Activated naive CD4-positive, alpha-beta T cell treated with anti-CD3 and anti-CD28 coated beads, Interleukin-2, amount 50 U/mL, for 24 hours (primary cell): Measurements from ENCODE around the gene SMIM1.

Source experiments
- H3K27ac Mint-ChIP-seq: one replicate; pipeline ENCODE4 v1.8.0; 2021; ENCODE audit warnings: mild to moderate bottlenecking, mixed read lengths
- H3K27me3 Mint-ChIP-seq: one replicate; pipeline ENCODE4 v1.8.0; 2021; ENCODE audit warnings: mixed read lengths
- H3K36me3 Mint-ChIP-seq: one replicate; pipeline ENCODE4 v1.8.0; 2021; ENCODE audit warnings: mixed read lengths
- H3K4me1 Mint-ChIP-seq: one replicate; pipeline ENCODE4 v1.8.0; 2021; ENCODE audit warnings: mixed read lengths
- H3K4me3 Mint-ChIP-seq: one replicate; pipeline ENCODE4 v1.8.0; 2021; ENCODE audit warnings: mild to moderate bottlenecking, mixed read lengths
- H3K9me3 Mint-ChIP-seq: one replicate; pipeline ENCODE4 v1.8.0; 2021; ENCODE audit warnings: mixed read lengths

SMIM1 gene

GRCh38 chr1:3762151-3762872, 10.2 kb upstream of the SMIM1 start:
- no peaks in the 10 kb centered on the region for H3K4me1 Mint-ChIP-seq
- H3K4me3 Mint-ChIP-seq: no peak overlapping the region
- no peaks in the 10 kb centered on the region for H3K36me3 Mint-ChIP-seq
- peaks cover 14% of the 10 kb centered on the region for H3K27me3 Mint-ChIP-seq
- no peaks in the 10 kb centered on the region for H3K9me3 Mint-ChIP-seq
- H3K27ac Mint-ChIP-seq: no peak overlapping the region

- H3K9me3 Mint-ChIP-seq: no peaks in the 10 kb centered on the region
- H3K4me3 Mint-ChIP-seq: no peak overlapping the region
- H3K27ac Mint-ChIP-seq: no peak overlapping the region
- H3K27me3 Mint-ChIP-seq: peaks cover 14% of the 10 kb centered on the region
- H3K4me1 Mint-ChIP-seq: no peaks in the 10 kb centered on the region
- no peaks in the 10 kb centered on the region for H3K36me3 Mint-ChIP-seq
Measured at GRCh38 chr1:3762873-3763228, 9.7 kb upstream of the SMIM1 start.

GRCh38 chr1:3763351-3764125, 9.0 kb upstream of the SMIM1 start:
- H3K27me3 Mint-ChIP-seq: peaks cover 14% of the 10 kb centered on the region

GRCh38 chr1:3767328-3767925, 5.1 kb upstream of the SMIM1 start:
- Mint-ChIP-seq H3K4me3 (no peak overlapping the region), H3K27ac (no peak overlapping the region)

More at GRCh38 chr1:3763351-3764125, 9.0 kb upstream of the SMIM1 start:
- Mint-ChIP-seq H3K4me3 (no peak overlapping the region), H3K36me3 (no peaks in the 10 kb centered on the region), H3K4me1 (no peaks in the 10 kb centered on the region), H3K9me3 (no peaks in the 10 kb centered on the region), H3K27ac (no peak overlapping the region)

GRCh38 chr1:3768811-3769390, 3.6 kb upstream of the SMIM1 start:
- H3K4me1 Mint-ChIP-seq: peaks cover 10% of the 10 kb centered on the region
- no peaks in the 10 kb centered on the region for H3K9me3 Mint-ChIP-seq
- peaks cover 2% of the 10 kb centered on the region for H3K27me3 Mint-ChIP-seq
- H3K4me3 Mint-ChIP-seq: no peak overlapping the region
- peak overlapping the region; percentile 12 for H3K27ac Mint-ChIP-seq
- no peaks in the 10 kb centered on the region for H3K36me3 Mint-ChIP-seq

More at GRCh38 chr1:3767328-3767925, 5.1 kb upstream of the SMIM1 start:
- Mint-ChIP-seq H3K27me3 (peaks cover 3% of the 10 kb centered on the region), H3K36me3 (no peaks in the 10 kb centered on the region), H3K9me3 (no peaks in the 10 kb centered on the region), H3K4me1 (peaks cover 10% of the 10 kb centered on the region)

- Mint-ChIP-seq H3K9me3 (no peaks in the 10 kb centered on the region), H3K36me3 (no peaks in the 10 kb centered on the region), H3K4me3 (no peak overlapping the region), H3K4me1 (peaks cover 10% of the 10 kb centered on the region), H3K27ac (no peak overlapping the region), H3K27me3 (no peaks in the 10 kb centered on the region)
Measured at GRCh38 chr1:3770047-3770765, 2.3 kb upstream of the SMIM1 start.

GRCh38 chr1:3771108-3772026, 1.2 kb upstream of the SMIM1 start:
- Mint-ChIP-seq H3K27ac (peak overlapping the region; percentile 72), H3K4me3 (peak overlapping the region; percentile 81), H3K36me3 (no peaks in the 10 kb centered on the region), H3K4me1 (peaks cover 10% of the 10 kb centered on the region), H3K27me3 (no peaks in the 10 kb centered on the region), H3K9me3 (no peaks in the 10 kb centered on the region)

GRCh38 chr1:3772027-3772714, 378 bp upstream of the SMIM1 start:
- Mint-ChIP-seq H3K4me1 (peaks cover 10% of the 10 kb centered on the region), H3K27ac (peak overlapping the region; percentile 72), H3K36me3 (no peaks in the 10 kb centered on the region), H3K4me3 (peak overlapping the region; percentile 81), H3K9me3 (no peaks in the 10 kb centered on the region), H3K27me3 (no peaks in the 10 kb centered on the region)

GRCh38 chr1:3773572-3774275, 1.2 kb downstream of the SMIM1 start:
- H3K27ac Mint-ChIP-seq: no peak overlapping the region
- H3K27me3 Mint-ChIP-seq: no peaks in the 10 kb centered on the region
- H3K4me1 Mint-ChIP-seq: peaks cover 10% of the 10 kb centered on the region
- H3K4me3 Mint-ChIP-seq: peak overlapping the region; percentile 7
- no peaks in the 10 kb centered on the region for H3K9me3 Mint-ChIP-seq
- no peaks in the 10 kb centered on the region for H3K36me3 Mint-ChIP-seq

- Mint-ChIP-seq H3K4me3 (no peak overlapping the region), H3K27me3 (no peaks in the 10 kb centered on the region), H3K36me3 (no peaks in the 10 kb centered on the region), H3K27ac (no peak overlapping the region), H3K4me1 (peaks cover 10% of the 10 kb centered on the region), H3K9me3 (no peaks in the 10 kb centered on the region)
Measured at GRCh38 chr1:3774276-3774945, 1.9 kb downstream of the SMIM1 start.

- Mint-ChIP-seq H3K27ac (no peak overlapping the region), H3K27me3 (no peaks in the 10 kb centered on the region), H3K36me3 (peaks cover 3% of the 10 kb centered on the region), H3K9me3 (no peaks in the 10 kb centered on the region), H3K4me1 (peaks cover 10% of the 10 kb centered on the region), H3K4me3 (no peak overlapping the region)
Measured at GRCh38 chr1:3774946-3775489, 2.5 kb downstream of the SMIM1 start.

GRCh38 chr1:3775490-3776230, 3.1 kb downstream of the SMIM1 start:
- no peaks in the 10 kb centered on the region for H3K9me3 Mint-ChIP-seq
- H3K27me3 Mint-ChIP-seq: no peaks in the 10 kb centered on the region
- H3K27ac Mint-ChIP-seq: no peak overlapping the region
- H3K36me3 Mint-ChIP-seq: peaks cover 6% of the 10 kb centered on the region
- H3K4me3 Mint-ChIP-seq: no peak overlapping the region
- H3K4me1 Mint-ChIP-seq: peaks cover 8% of the 10 kb centered on the region
